Neural progenitor cell (in vitro differentiated cells): ENCODE measurements around the gene MAGEB6.
"Not testable (repeated sequence)": the region's sequence is repeated elsewhere in the genome, so short reads cannot be mapped to it uniquely, and the experiment has no call there.

Experiments used
- EZH2 ChIP-seq: fragments of 200-600 bp; sonication (generic); IDR thresholded peaks from 2 replicates; pipeline ENCODE4 v1.6.1; 2017; ENCODE audit warnings: antibody characterized with exemption, mild to moderate bottlenecking, moderate library complexity
- EZH2phosphoT487 ChIP-seq: fragments of 200-600 bp; sonication (generic); IDR thresholded peaks from 2 replicates; pipeline ENCODE4 v1.6.1; 2017; ENCODE audit warnings: antibody characterized with exemption
- TF ChIP-seq, protein P1 (sequence below): fragments of 200-600 bp; sonication (generic); IDR thresholded peaks from 2 replicates; pipeline ENCODE4 v1.5.1; 2017; ENCODE audit warnings: antibody characterized with exemption, mild to moderate bottlenecking

DNA sequence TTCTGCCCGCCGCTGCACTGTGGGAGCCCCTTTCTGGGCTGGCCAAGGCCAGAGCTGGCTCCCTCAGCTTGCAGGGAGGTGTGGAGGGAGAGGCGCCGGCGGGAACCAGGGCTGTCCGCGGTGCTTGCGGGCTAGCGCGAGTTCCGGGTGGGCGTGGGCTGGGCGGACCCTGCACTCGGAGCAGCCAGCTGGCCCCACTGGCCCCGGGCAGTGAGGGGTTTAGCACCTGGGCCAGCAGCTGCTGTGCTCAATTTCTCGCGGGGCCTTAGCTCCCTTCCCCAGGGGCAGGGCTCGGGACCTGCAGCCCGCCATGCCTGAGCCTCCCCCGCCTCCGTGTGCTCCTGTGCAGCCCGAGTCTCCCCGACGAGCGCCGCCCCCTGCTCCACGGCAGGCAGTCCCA, 12.5 kb downstream of the MAGEB6 start:
- TF ChIP-seq, protein P1, sequence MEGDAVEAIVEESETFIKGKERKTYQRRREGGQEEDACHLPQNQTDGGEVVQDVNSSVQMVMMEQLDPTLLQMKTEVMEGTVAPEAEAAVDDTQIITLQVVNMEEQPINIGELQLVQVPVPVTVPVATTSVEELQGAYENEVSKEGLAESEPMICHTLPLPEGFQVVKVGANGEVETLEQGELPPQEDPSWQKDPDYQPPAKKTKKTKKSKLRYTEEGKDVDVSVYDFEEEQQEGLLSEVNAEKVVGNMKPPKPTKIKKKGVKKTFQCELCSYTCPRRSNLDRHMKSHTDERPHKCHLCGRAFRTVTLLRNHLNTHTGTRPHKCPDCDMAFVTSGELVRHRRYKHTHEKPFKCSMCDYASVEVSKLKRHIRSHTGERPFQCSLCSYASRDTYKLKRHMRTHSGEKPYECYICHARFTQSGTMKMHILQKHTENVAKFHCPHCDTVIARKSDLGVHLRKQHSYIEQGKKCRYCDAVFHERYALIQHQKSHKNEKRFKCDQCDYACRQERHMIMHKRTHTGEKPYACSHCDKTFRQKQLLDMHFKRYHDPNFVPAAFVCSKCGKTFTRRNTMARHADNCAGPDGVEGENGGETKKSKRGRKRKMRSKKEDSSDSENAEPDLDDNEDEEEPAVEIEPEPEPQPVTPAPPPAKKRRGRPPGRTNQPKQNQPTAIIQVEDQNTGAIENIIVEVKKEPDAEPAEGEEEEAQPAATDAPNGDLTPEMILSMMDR = not testable (repeated sequence)
- TF ChIP-seq EZH2, EZH2phosphoT487: not testable (repeated sequence)
